ENCODE data around the gene TCP11.

TCP11 gene

GRCh38 chr6:35141007-35141655, at the start of gene TCP11:
Gene TCP11, minus strand, starts transcription at chr6:35141339. Its CDS starts 469 bp downstream, at chr6:35140870.
- DNase-seq, result no peak

GRCh38 chr6:35190306-35190705, 49.2 kb upstream of the TCP11 start:
- no peak for DNase-seq

GRCh38 chr6:35188886-35189285, 47.7 kb upstream of the TCP11 start:
- no peak for DNase-seq

- no peak for DNase-seq
These were observed 45.4 kb upstream of the TCP11 start for GRCh38 chr6:35186571-35186970.

- no peak for DNase-seq
These were observed 44.8 kb upstream of the TCP11 start for GRCh38 chr6:35185971-35186370.

GRCh38 chr6:35185302-35185681, 44.2 kb upstream of the TCP11 start:
- no peak for DNase-seq

GRCh38 chr6:35184580-35185301, 43.6 kb upstream of the TCP11 start:
- DNase-seq, result no peak

- DNase-seq, result no peak
These were observed 42.8 kb upstream of the TCP11 start for GRCh38 chr6:35183935-35184334.

GRCh38 chr6:35183281-35183680, 42.1 kb upstream of the TCP11 start:
- DNase-seq, result no peak

GRCh38 chr6:35181933-35182612, 40.9 kb upstream of the TCP11 start:
- DNase-seq, result no peak

- DNase-seq, result peak; percentile 44
These were observed 40.3 kb upstream of the TCP11 start for GRCh38 chr6:35181308-35181932.

GRCh38 chr6:35179901-35180535, 38.9 kb upstream of the TCP11 start:
- DNase-seq, result no peak

- DNase-seq, result no peak
These were observed 38.0 kb upstream of the TCP11 start for GRCh38 chr6:35178932-35179832.

- no peak for DNase-seq
These were observed 36.9 kb upstream of the TCP11 start for GRCh38 chr6:35178012-35178411.

GRCh38 chr6:35177596-35177995, 36.5 kb upstream of the TCP11 start:
- no peak for DNase-seq

GRCh38 chr6:35177157-35177556, 36.0 kb upstream of the TCP11 start:
- no peak for DNase-seq

- no peak for DNase-seq
These were observed 35.3 kb upstream of the TCP11 start for GRCh38 chr6:35176301-35177024.

GRCh38 chr6:35174501-35174900, 33.4 kb upstream of the TCP11 start:
- DNase-seq, result no peak

GRCh38 chr6:35174088-35174434, 32.9 kb upstream of the TCP11 start:
- DNase-seq, result no peak

GRCh38 chr6:35173427-35174087, 32.4 kb upstream of the TCP11 start:
- no peak for DNase-seq

GRCh38 chr6:35173044-35173426, 31.9 kb upstream of the TCP11 start:
- DNase-seq, result no peak
